Suppressor macrophage treated with lipopolysaccharide for 1 hour (primary cell): ENCODE results near the gene DTD1.
A peak's percentile ranks its signal among the peaks of the same experiment; 100 is the strongest.

ENCODE experiments used
- DNase-seq, 3 donors: peaks; one replicate each; pipeline ENCODE4 v3.0.0-alpha.2; 2020 to 2022

The DTD1 gene

GRCh38 chr20:18665135-18665534 lies 77.3 kb downstream of the DTD1 start:
- no peak for DNase-seq

GRCh38 chr20:18666803-18667415 lies 79.1 kb downstream of the DTD1 start:
- no peak for DNase-seq

GRCh38 chr20:18669241-18670019 lies 81.6 kb downstream of the DTD1 start:
- no peak for DNase-seq

- DNase-seq: no peak
Observed at GRCh38 chr20:18671203-18671710, 83.4 kb downstream of the DTD1 start.

GRCh38 chr20:18672834-18673233 lies 85.0 kb downstream of the DTD1 start:
- no peak for DNase-seq

- no peak for DNase-seq
Observed at GRCh38 chr20:18676396-18676795, 88.5 kb downstream of the DTD1 start.

- no peak for DNase-seq
Observed at GRCh38 chr20:18677126-18677525, 89.3 kb downstream of the DTD1 start.

GRCh38 chr20:18678549-18679419 lies 90.9 kb downstream of the DTD1 start:
- DNase-seq: peak in 1 of 3 donors; percentile 2

- no peak for DNase-seq
Observed at GRCh38 chr20:18683839-18684238, 96.0 kb downstream of the DTD1 start.

GRCh38 chr20:18684775-18685174 lies 96.9 kb downstream of the DTD1 start:
- no peak for DNase-seq

- no peak for DNase-seq
Observed at GRCh38 chr20:18685406-18685805, 97.6 kb downstream of the DTD1 start.

- no peak for DNase-seq
Observed at GRCh38 chr20:18686696-18687095, 98.8 kb downstream of the DTD1 start.

- no peak for DNase-seq
Observed at GRCh38 chr20:18688676-18689075, 100.8 kb downstream of the DTD1 start.

- no peak for DNase-seq
Observed at GRCh38 chr20:18689557-18689956, 101.7 kb downstream of the DTD1 start.

- no peak for DNase-seq
Observed at GRCh38 chr20:18692447-18692846, 104.6 kb downstream of the DTD1 start.

- no peak for DNase-seq
Observed at GRCh38 chr20:18694071-18694470, 106.2 kb downstream of the DTD1 start.

GRCh38 chr20:18695175-18695574 lies 107.3 kb downstream of the DTD1 start:
- no peak for DNase-seq

GRCh38 chr20:18698735-18699380 lies 111.0 kb downstream of the DTD1 start:
- no peak for DNase-seq

- DNase-seq: no peak
Observed at GRCh38 chr20:18701969-18702368, 114.1 kb downstream of the DTD1 start.

GRCh38 chr20:18702736-18703135 lies 114.9 kb downstream of the DTD1 start:
- no peak for DNase-seq

GRCh38 chr20:18705490-18705889 lies 117.6 kb downstream of the DTD1 start:
- DNase-seq: no peak

GRCh38 chr20:18705910-18706309 lies 118.1 kb downstream of the DTD1 start:
- DNase-seq: no peak

- peak; percentile 14 to 33 (median 18) for DNase-seq
Observed at GRCh38 chr20:18712131-18712530, 124.3 kb downstream of the DTD1 start.
